Tibial artery (tissue), 4 donors: ENCODE data around the gene VEPH1.

Experiments
- DNase-seq, 2 donors: peaks; one replicate each; pipeline ENCODE4 v3.0.0-alpha.2; 2019
- H3K27ac ChIP-seq, 2 donors: fragments of 200-600 bp; sonication (generic) in 1 of 2; 1 replicate in 1 of 2; 2 replicates in 1 of 2; pipeline ENCODE4 v1.5.1; 2018 to 2019; ENCODE audit warnings: mild to moderate bottlenecking in 1 of 2
- H3K27me3 ChIP-seq, 2 donors: fragments of 200-600 bp; sonication (generic) in 1 of 2; one replicate each; pipeline versions ENCODE4 v1.5.1 to v1.6.0; 2016 to 2019
- H3K36me3 ChIP-seq, 3 donors: fragments of 200-600 bp; sonication (generic) in 2 of 3; one replicate each; pipeline ENCODE4 v1.5.1; 2016 to 2019; ENCODE audit warnings: mild to moderate bottlenecking in 2 of 3
- H3K4me1 ChIP-seq, 4 donors: fragments of 200-600 bp; sonication (generic) in 2 of 4; 1 replicate in 3 of 4; 2 replicates in 1 of 4; pipeline ENCODE4 v1.5.1; 2016 to 2019
- H3K4me3 ChIP-seq, 2 donors: fragments of 200-600 bp; sonication (generic) in 1 of 2; 1 replicate in 1 of 2; 2 replicates in 1 of 2; pipeline ENCODE4 v1.5.1; 2018 to 2019; ENCODE audit warnings: mild to moderate bottlenecking in 2 of 2
- H3K9me3 ChIP-seq, 3 donors: fragments of 200-600 bp; sonication (generic) in 1 of 3; one replicate each; pipeline ENCODE4 v1.5.1; 2016 to 2019
- CTCF ChIP-seq, 2 experiments: fragments of 200-600 bp in 1 of 2; fragments of 450-650 bp in 1 of 2; IDR thresholded peaks; one replicate each; pipeline ENCODE4 v1.5.1; 2017 to 2019; ENCODE audit warnings: antibody characterized with exemption in 2 of 2, mild to moderate bottlenecking in 1 of 2, moderate library complexity in 1 of 2
- intact Hi-C: fragments of 100-400 bp; cut with DNase I; formaldehyde crosslinking; loops from one replicate; pipeline ENCODE4 v1.15.0; 2023; ENCODE audit warnings: low total_unique reads

Gene VEPH1

DNA sequence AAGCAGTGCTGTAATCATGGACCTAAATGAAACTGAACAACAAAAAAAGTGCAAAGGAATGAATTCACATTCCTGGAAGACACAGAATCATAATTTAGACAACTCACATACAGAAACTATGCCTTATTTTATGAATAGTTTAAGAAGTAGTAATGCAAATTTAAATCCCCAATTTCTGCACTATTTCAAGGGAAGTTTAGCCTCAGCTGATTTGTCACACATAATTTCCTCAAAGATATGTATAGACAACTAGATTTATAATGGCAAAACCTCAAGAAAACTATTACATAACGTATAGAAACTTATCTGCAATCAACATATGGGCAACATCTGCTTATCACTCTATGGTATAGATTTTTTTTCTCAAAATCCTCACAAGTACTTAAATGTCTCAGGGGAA is 74.4 kb downstream of the VEPH1 start:
- Histone ChIP-seq H3K27me3 (no peaks in the 10 kb centered on the region), H3K36me3 (no peaks in the 10 kb centered on the region), H3K27ac (no peak overlapping the region), H3K4me3 (no peak overlapping the region), H3K9me3 (no peaks in the 10 kb centered on the region), H3K4me1 (no peaks in the 10 kb centered on the region)
- intact Hi-C loops: no loop called here
- TF ChIP-seq CTCF (IDR thresholded peaks at IDR 0.05): no peak
- DNase-seq: no peak

- no peak overlapping the region for H3K4me3 ChIP-seq
- intact Hi-C loops: no loop called here
Measured at GRCh38 chr3:157427901-157428300, 75.3 kb downstream of the VEPH1 start.

GRCh38 chr3:157423337-157423736 is 79.9 kb downstream of the VEPH1 start:
- intact Hi-C loops: no loop called here
- Histone ChIP-seq H3K27me3 (no peaks in the 10 kb centered on the region), H3K4me1 (no peaks in the 10 kb centered on the region), H3K36me3 (no peaks in the 10 kb centered on the region), H3K9me3 (no peaks in the 10 kb centered on the region), H3K27ac (no peak overlapping the region), H3K4me3 (no peak overlapping the region)
- no peak for TF ChIP-seq CTCF (IDR thresholded peaks at IDR 0.05)
- no peak for DNase-seq

More at GRCh38 chr3:157427901-157428300, 75.3 kb downstream of the VEPH1 start:
- H3K27ac ChIP-seq: no peak overlapping the region
- H3K27me3 ChIP-seq: no peaks in the 10 kb centered on the region
- TF ChIP-seq CTCF (IDR thresholded peaks at IDR 0.05): no peak
- no peaks in the 10 kb centered on the region for H3K36me3 ChIP-seq
- no peaks in the 10 kb centered on the region for H3K9me3 ChIP-seq
- DNase-seq: no peak
- no peaks in the 10 kb centered on the region for H3K4me1 ChIP-seq

DNA sequence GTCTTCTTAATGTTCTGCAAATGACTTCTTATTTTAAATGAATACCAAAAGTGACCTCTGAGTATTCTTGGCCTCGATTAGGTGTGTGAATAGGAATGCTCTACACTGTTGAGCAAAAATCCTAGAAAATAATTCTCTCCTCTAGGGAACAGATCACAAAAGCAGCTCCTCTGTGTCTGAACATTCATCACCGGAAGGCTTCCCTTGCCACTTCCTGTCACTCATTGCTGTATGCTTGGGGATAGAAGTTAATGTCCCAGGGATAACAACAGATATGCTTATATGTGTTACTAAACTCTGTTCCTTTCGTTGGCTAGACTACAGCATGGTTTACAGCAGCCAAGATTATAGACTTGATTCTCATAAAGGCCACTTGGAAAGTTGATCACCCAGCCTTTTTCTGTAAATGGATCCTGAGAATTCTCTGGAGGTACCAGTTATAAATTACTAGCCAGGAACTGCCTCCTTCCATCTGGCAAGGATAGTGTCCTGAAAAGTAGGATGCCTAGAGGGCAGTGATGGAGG is 82.5 kb downstream of the VEPH1 start:
- no peak for TF ChIP-seq CTCF (IDR thresholded peaks at IDR 0.05)

GRCh38 chr3:157418104-157418503 is 85.1 kb downstream of the VEPH1 start:
- Histone ChIP-seq H3K4me3 (no peak overlapping the region), H3K9me3 (no peaks in the 10 kb centered on the region), H3K27me3 (no peaks in the 10 kb centered on the region), H3K27ac (no peak overlapping the region), H3K4me1 (no peaks in the 10 kb centered on the region), H3K36me3 (no peaks in the 10 kb centered on the region)
- intact Hi-C loops: no loop called here
- no peak for TF ChIP-seq CTCF (IDR thresholded peaks at IDR 0.05)
- no peak for DNase-seq

More for the DNA sequence above, 82.5 kb downstream of the VEPH1 start:
- no peaks in the 10 kb centered on the region for H3K4me1 ChIP-seq
- H3K4me3 ChIP-seq: no peak overlapping the region
- H3K27ac ChIP-seq: no peak overlapping the region
- H3K9me3 ChIP-seq: no peaks in the 10 kb centered on the region
- no peaks in the 10 kb centered on the region for H3K36me3 ChIP-seq
- DNase-seq: no peak
- H3K27me3 ChIP-seq: no peaks in the 10 kb centered on the region
- intact Hi-C loops: no loop called here

DNA sequence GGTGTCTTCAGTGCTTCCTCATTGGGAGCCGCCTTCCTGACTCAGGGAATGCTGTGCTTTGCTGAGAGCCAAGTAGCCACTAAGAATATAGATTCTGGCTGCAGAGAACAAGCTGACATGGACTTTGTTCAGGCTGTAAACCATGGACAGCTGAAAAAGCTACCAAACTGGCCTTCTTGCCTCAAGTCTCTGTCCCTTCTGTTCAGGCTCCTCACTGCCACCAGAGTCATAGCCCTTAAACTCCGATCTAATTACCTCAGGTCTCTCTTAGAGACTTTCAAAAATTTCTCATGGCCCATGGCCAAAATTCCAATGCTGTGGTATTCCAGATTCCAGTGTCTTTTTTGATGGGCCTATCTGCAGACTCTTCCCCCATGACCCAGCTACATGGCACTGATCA is 86.0 kb downstream of the VEPH1 start:
- H3K4me3 ChIP-seq: no peak overlapping the region

More for the DNA sequence above, 86.0 kb downstream of the VEPH1 start:
- Histone ChIP-seq H3K9me3 (no peaks in the 10 kb centered on the region), H3K36me3 (no peaks in the 10 kb centered on the region), H3K4me1 (no peaks in the 10 kb centered on the region), H3K27me3 (no peaks in the 10 kb centered on the region), H3K27ac (no peak overlapping the region)
- intact Hi-C loops: no loop called here
- no peak for DNase-seq
- TF ChIP-seq CTCF (IDR thresholded peaks at IDR 0.05): no peak
